ENCODE results near the gene SEMA5A.

Gene SEMA5A

DNA sequence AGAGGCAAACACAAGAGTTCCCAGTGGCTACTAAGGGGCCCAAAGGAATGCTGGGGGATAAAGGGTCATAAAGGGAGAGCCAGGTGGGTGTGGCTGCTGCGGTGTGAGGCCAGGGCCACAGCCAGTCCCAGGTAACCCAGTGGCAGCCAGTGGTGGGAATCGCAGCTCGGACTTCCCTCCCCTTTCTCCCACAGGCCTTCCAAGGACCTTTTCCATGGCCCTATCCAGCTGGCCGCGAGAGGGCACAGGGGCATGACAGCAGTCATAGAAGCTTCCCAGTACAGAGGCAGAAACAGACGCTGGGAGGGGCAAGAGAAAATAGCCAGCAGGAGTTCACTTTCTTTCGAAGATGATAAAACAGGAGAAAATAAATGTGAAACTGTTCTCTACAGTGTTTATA is 257.6 kb downstream of the SEMA5A start:
- no peak overlapping the region for H3K27ac ChIP-seq (replicated peaks)
- no peak for TF ChIP-seq POLR2AphosphoS5 (IDR thresholded peaks at IDR 0.05; ENCODE audit: low read depth)
- no peak for TF ChIP-seq REST (IDR thresholded peaks at IDR 0.05; ENCODE audit: insufficient replicate concordance, low read depth)
- TF ChIP-seq GABPA (IDR thresholded peaks at IDR 0.05; ENCODE audit: low read depth), result no peak
- TF ChIP-seq, protein P1, sequence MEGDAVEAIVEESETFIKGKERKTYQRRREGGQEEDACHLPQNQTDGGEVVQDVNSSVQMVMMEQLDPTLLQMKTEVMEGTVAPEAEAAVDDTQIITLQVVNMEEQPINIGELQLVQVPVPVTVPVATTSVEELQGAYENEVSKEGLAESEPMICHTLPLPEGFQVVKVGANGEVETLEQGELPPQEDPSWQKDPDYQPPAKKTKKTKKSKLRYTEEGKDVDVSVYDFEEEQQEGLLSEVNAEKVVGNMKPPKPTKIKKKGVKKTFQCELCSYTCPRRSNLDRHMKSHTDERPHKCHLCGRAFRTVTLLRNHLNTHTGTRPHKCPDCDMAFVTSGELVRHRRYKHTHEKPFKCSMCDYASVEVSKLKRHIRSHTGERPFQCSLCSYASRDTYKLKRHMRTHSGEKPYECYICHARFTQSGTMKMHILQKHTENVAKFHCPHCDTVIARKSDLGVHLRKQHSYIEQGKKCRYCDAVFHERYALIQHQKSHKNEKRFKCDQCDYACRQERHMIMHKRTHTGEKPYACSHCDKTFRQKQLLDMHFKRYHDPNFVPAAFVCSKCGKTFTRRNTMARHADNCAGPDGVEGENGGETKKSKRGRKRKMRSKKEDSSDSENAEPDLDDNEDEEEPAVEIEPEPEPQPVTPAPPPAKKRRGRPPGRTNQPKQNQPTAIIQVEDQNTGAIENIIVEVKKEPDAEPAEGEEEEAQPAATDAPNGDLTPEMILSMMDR (IDR thresholded peaks at IDR 0.05; ENCODE audit: insufficient read depth, low read length), result no peak
- no peak for TF ChIP-seq SPI1 (IDR thresholded peaks at IDR 0.05; ENCODE audit: borderline replicate concordance, low read depth)
- H3K4me3 ChIP-seq (replicated peaks; ENCODE audit: insufficient read depth, low read length), result no peak overlapping the region
- no peak for DNase-seq (ENCODE audit: low read depth in 1 of 2, low spot score in 1 of 2)
- no peaks in the 10 kb centered on the region for H3K27me3 ChIP-seq (ENCODE audit: insufficient read depth, poor library complexity, severe bottlenecking)

DNA sequence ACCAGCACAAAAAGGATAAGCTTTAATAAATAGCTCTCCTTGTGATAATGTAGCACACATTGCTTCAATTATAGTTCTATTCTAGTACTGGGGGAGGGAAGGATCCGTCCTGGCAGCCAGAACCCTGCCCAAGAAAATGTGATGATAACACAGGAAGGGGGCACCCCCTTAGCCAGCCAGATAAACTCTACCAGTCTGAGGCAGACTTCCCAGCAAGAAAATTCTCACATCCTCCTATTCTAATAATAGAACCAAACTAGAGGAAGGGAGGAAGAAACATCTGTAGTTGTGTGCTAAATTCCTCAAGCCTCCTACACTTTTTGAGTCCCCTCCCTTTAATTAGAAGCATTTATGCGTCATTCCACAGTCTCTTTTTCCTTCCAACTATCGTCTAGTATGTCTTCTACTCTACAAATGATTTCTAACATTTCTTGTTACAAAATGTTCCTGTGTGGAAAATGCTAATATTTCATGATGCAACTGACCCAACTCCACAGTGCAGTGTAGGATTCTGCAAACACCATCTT is 261.0 kb downstream of the SEMA5A start:
- Histone ChIP-seq H3K27ac (replicated peaks) (no peak overlapping the region), H3K4me3 (replicated peaks; ENCODE audit: insufficient read depth, low read length) (no peak overlapping the region), H3K27me3 (ENCODE audit: insufficient read depth, poor library complexity, severe bottlenecking) (no peaks in the 10 kb centered on the region)
- no peak for DNase-seq (ENCODE audit: low read depth in 1 of 2, low spot score in 1 of 2)
- no peak for TF ChIP-seq POLR2AphosphoS5 (IDR thresholded peaks at IDR 0.05; ENCODE audit: low read depth)
- TF ChIP-seq, protein P1 (IDR thresholded peaks at IDR 0.05; ENCODE audit: insufficient read depth, low read length), result no peak
- TF ChIP-seq REST (IDR thresholded peaks at IDR 0.05; ENCODE audit: insufficient replicate concordance, low read depth), result no peak
- TF ChIP-seq SPI1 (IDR thresholded peaks at IDR 0.05; ENCODE audit: borderline replicate concordance, low read depth), result no peak
- TF ChIP-seq GABPA (IDR thresholded peaks at IDR 0.05; ENCODE audit: low read depth), result no peak

DNA sequence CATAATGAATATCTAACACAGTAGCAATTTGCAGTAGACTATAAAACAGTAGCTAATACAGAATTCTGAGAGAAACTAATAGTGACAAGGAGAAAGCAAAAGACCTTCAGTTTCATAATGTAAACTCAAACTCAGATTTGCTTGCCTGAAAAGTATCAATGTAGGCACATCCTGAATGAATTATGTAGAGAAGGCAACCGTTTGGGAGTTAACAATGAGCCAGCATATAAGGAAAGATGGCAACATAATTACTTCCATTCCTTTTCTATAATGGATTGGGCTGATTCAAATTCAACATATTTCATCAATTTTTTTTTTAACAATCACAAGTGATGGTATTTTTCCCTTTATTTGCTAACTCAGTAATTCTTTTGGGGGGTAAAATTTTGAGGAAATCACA is 261.6 kb downstream of the SEMA5A start:
- TF ChIP-seq REST (IDR thresholded peaks at IDR 0.05; ENCODE audit: insufficient replicate concordance, low read depth), result no peak
- Histone ChIP-seq H3K27me3 (ENCODE audit: insufficient read depth, poor library complexity, severe bottlenecking) (no peaks in the 10 kb centered on the region), H3K4me3 (replicated peaks; ENCODE audit: insufficient read depth, low read length) (no peak overlapping the region), H3K27ac (replicated peaks) (no peak overlapping the region)
- DNase-seq (ENCODE audit: low read depth in 1 of 2, low spot score in 1 of 2), result no peak

GRCh38 chr5:9283473-9283872 is 262.4 kb downstream of the SEMA5A start:
- H3K27ac ChIP-seq (replicated peaks), result no peak overlapping the region
- no peaks in the 10 kb centered on the region for H3K27me3 ChIP-seq (ENCODE audit: insufficient read depth, poor library complexity, severe bottlenecking)
- TF ChIP-seq POLR2AphosphoS5 (IDR thresholded peaks at IDR 0.05; ENCODE audit: low read depth) (no peak), REST (IDR thresholded peaks at IDR 0.05; ENCODE audit: insufficient replicate concordance, low read depth) (no peak), SPI1 (IDR thresholded peaks at IDR 0.05; ENCODE audit: borderline replicate concordance, low read depth) (no peak), GABPA (IDR thresholded peaks at IDR 0.05; ENCODE audit: low read depth) (no peak)
- TF ChIP-seq, protein P1 (IDR thresholded peaks at IDR 0.05; ENCODE audit: insufficient read depth, low read length), result no peak
- no peak overlapping the region for H3K4me3 ChIP-seq (replicated peaks; ENCODE audit: insufficient read depth, low read length)
- no peak for DNase-seq (ENCODE audit: low read depth in 1 of 2, low spot score in 1 of 2)
